SU-DHL-6 (cell line): ENCODE measurements around the gene SRRM3.
"Not testable (repeated sequence)": the region's sequence is repeated elsewhere in the genome, so short reads cannot be mapped to it uniquely, and the experiment has no call there.

Experiments used
- EZH2phosphoT487 ChIP-seq: fragments of 200-600 bp; sonication (generic), shearing (Covaris generic); conservative IDR thresholded peaks from 2 replicates; pipeline ENCODE4 v1.6.1; 2018; ENCODE audit warnings: mild to moderate bottlenecking, antibody characterized with exemption, low read length, moderate library complexity, mixed read lengths
- TF ChIP-seq, protein P1 (sequence below): fragments of 200-600 bp; sonication (generic); IDR thresholded peaks from one replicate; pipeline ENCODE4 v1.5.1; 2017; ENCODE audit warnings: antibody characterized with exemption, mild to moderate bottlenecking, low read length, moderate library complexity; ENCODE audit not compliant: insufficient read depth, poor library complexity, severe bottlenecking

- TF ChIP-seq, protein P1, sequence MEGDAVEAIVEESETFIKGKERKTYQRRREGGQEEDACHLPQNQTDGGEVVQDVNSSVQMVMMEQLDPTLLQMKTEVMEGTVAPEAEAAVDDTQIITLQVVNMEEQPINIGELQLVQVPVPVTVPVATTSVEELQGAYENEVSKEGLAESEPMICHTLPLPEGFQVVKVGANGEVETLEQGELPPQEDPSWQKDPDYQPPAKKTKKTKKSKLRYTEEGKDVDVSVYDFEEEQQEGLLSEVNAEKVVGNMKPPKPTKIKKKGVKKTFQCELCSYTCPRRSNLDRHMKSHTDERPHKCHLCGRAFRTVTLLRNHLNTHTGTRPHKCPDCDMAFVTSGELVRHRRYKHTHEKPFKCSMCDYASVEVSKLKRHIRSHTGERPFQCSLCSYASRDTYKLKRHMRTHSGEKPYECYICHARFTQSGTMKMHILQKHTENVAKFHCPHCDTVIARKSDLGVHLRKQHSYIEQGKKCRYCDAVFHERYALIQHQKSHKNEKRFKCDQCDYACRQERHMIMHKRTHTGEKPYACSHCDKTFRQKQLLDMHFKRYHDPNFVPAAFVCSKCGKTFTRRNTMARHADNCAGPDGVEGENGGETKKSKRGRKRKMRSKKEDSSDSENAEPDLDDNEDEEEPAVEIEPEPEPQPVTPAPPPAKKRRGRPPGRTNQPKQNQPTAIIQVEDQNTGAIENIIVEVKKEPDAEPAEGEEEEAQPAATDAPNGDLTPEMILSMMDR: not testable (repeated sequence)
- TF ChIP-seq EZH2phosphoT487: not testable (repeated sequence)
Observed at GRCh38 chr7:76308874-76309273, 107.2 kb downstream of the SRRM3 start.
